ENCODE results near the gene SPON2. TPM values are rescaled to one million over a fixed set of nuclear protein-coding genes. Genes with fewer than 3 reads are reported as not detected.

SPON2 gene
- total RNA-seq, 1 donor from 2014 or later, result 12.1 TPM

DNA sequence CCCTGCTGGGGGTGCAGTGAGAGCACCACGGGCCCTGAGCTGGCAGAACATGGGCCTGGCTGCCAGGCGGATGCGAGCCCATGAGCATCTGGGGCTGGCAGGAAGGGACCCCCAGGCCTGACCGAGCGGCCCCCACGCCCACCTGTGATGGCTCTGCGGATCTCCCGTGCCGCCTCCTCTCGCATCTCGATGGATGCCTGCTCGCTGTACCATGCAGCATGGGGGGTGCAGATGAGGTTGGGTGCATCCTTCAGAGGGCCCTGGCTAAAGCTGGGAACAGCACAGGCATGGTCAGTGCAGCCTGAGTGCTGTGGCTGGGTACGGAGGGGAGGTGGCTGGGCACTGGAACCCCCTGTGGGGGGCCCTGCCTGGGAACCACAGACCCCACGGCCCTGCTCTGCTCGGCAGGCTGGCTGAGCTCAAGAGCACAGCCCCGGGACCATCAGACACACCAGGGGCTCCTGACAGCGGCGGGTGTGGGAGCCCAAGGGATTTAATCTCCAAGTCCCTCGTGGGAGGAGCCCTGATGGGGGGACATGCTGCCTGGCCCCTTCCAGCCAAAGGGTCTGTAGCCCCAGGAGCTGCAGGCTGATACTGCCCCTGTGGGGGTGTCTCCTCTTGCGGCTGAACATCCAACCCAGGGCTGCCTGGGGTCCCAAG is 41.1 kb upstream of the SPON2 start:
- Mint-ChIP-seq H3K36me3 (ENCODE audit: low read depth) (peaks cover 17% of the 10 kb centered on the region), H3K4me1 (ENCODE audit: low read depth) (peaks cover 19% of the 10 kb centered on the region), H3K4me3 (no peak overlapping the region), H3K27me3 (ENCODE audit: insufficient read depth) (no peaks in the 10 kb centered on the region), H3K9me3 (no peaks in the 10 kb centered on the region), H3K27ac (no peak overlapping the region)
- intact Hi-C loops (cut with micrococcal nuclease), result no loop called here
- DNase-seq (ENCODE audit: low spot score), result no peak

GRCh38 chr4:1212546-1213335 is 40.4 kb upstream of the SPON2 start:
- no peaks in the 10 kb centered on the region for H3K9me3 Mint-ChIP-seq
- H3K27me3 Mint-ChIP-seq (ENCODE audit: insufficient read depth), result no peaks in the 10 kb centered on the region
- peaks cover 13% of the 10 kb centered on the region for H3K36me3 Mint-ChIP-seq (ENCODE audit: low read depth)
- H3K4me3 Mint-ChIP-seq, result no peak overlapping the region
- DNase-seq (ENCODE audit: low spot score), result no peak
- H3K27ac Mint-ChIP-seq, result no peak overlapping the region
- intact Hi-C loops (cut with micrococcal nuclease), result no loop called here
- peaks cover 16% of the 10 kb centered on the region for H3K4me1 Mint-ChIP-seq (ENCODE audit: low read depth)

DNA sequence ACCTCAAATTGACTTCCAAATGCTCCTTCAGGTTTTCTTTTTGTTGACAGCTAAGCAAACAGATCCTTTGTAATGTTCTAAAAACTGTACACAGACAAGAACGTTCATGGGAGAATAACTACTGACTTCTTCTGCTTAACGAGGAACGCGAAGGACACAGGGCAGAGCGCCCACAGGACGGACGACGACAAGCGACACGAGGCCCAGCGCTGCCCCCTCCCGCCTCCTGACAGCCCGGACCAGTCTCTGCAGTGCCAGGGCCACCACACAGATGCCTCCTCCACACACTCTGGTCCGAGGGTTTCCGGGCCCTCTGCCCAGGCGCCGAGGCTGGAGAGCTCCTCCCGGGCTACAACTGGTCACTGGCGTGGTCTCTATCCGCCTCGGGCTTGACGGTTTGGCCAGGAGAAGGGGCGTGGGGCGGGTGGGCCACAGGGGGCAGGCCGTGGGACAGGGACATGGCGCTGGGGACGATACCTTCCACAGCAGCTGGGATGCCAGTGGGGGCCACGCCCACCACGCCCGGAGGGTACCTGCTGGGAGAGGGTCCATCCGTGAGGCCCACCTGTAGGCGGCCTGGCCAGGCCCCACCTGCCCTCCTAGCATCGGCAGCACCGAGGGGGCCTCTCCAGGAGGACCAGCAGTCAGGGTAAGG is 39.6 kb upstream of the SPON2 start:
- no peak overlapping the region for H3K27ac Mint-ChIP-seq
- no peaks in the 10 kb centered on the region for H3K27me3 Mint-ChIP-seq (ENCODE audit: insufficient read depth)
- peaks cover 9% of the 10 kb centered on the region for H3K4me1 Mint-ChIP-seq (ENCODE audit: low read depth)
- DNase-seq (ENCODE audit: low spot score), result no peak
- H3K36me3 Mint-ChIP-seq (ENCODE audit: low read depth), result peaks cover 9% of the 10 kb centered on the region
- intact Hi-C loops (cut with micrococcal nuclease), result no loop called here
- H3K9me3 Mint-ChIP-seq, result no peaks in the 10 kb centered on the region
- H3K4me3 Mint-ChIP-seq, result no peak overlapping the region

GRCh38 chr4:1211371-1211770 is 39.0 kb upstream of the SPON2 start:
- no peak for DNase-seq (ENCODE audit: low spot score)
- H3K4me3 Mint-ChIP-seq, result no peak overlapping the region
- no peak overlapping the region for H3K27ac Mint-ChIP-seq
- intact Hi-C loops (cut with micrococcal nuclease), result no loop called here
- H3K36me3 Mint-ChIP-seq (ENCODE audit: low read depth), result peaks cover 4% of the 10 kb centered on the region
- H3K4me1 Mint-ChIP-seq (ENCODE audit: low read depth), result peaks cover 3% of the 10 kb centered on the region
- H3K27me3 Mint-ChIP-seq (ENCODE audit: insufficient read depth), result no peaks in the 10 kb centered on the region
- no peaks in the 10 kb centered on the region for H3K9me3 Mint-ChIP-seq

GRCh38 chr4:1210971-1211370 is 38.6 kb upstream of the SPON2 start:
- intact Hi-C loops (cut with micrococcal nuclease), result no loop called here
- no peak overlapping the region for H3K27ac Mint-ChIP-seq
- peaks cover 4% of the 10 kb centered on the region for H3K36me3 Mint-ChIP-seq (ENCODE audit: low read depth)

DNA sequence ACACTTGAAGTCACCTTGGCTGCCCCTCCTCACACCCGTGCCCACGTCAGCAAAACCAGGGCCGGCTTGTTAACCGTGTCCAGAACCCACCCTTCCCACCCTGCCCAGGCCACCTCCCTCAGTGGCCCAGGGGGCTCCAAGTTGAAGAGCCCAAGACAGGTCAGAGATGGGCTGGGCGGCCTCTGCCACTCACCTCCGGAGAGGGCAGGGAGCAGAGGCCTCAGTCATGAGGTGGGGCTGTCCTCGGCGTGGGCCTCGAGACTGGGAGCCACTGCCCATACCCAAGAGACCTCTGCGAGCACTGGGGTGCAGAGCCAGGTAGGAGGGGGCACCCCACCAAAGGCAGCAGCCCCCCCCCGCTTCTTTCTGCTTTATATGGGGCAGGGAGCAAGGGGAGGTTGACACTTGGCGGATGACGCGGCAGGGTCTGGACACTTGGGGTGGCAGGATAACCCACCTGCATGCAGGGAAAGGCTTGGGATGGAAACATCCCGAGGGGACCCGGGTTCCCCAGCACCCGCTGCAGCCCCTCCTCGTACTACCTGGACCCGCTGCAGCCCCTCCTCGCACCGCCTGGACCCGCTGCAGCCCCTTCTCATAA is 38.0 kb upstream of the SPON2 start:
- Mint-ChIP-seq H3K4me1 (ENCODE audit: low read depth) (no peaks in the 10 kb centered on the region), H3K27ac (no peak overlapping the region), H3K27me3 (ENCODE audit: insufficient read depth) (no peaks in the 10 kb centered on the region), H3K36me3 (ENCODE audit: low read depth) (peaks cover 4% of the 10 kb centered on the region), H3K9me3 (no peaks in the 10 kb centered on the region), H3K4me3 (no peak overlapping the region)
- intact Hi-C loops (cut with micrococcal nuclease), result no loop called here
- DNase-seq (ENCODE audit: low spot score), result no peak

More at GRCh38 chr4:1210971-1211370, 38.6 kb upstream of the SPON2 start:
- H3K27me3 Mint-ChIP-seq (ENCODE audit: insufficient read depth), result no peaks in the 10 kb centered on the region
- DNase-seq (ENCODE audit: low spot score), result no peak
- no peak overlapping the region for H3K4me3 Mint-ChIP-seq
- H3K9me3 Mint-ChIP-seq, result no peaks in the 10 kb centered on the region
- no peaks in the 10 kb centered on the region for H3K4me1 Mint-ChIP-seq (ENCODE audit: low read depth)

DNA sequence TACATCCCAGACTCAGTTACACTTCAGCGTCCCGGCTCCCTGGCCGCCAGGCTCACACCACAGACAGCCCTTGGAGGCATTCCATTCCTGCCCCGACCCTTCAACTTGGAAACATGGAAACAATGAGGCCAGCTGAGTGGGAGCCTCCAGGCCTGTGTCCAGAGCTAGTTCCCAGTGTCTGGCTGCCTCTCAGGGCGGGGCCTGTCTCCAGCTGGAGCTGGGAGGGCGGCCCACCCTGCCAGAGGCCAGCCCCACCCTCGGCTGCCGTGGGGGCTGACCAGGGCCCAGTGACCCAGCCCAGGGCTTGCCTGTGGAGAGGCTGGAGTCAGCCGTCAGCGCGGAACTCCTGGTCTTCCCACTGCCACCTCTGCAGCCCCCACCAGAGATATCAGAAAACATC is 37.4 kb upstream of the SPON2 start:
- H3K27me3 Mint-ChIP-seq (ENCODE audit: insufficient read depth), result no peaks in the 10 kb centered on the region
- intact Hi-C loops (cut with micrococcal nuclease), result no loop called here
- DNase-seq (ENCODE audit: low spot score), result no peak
- peaks cover 5% of the 10 kb centered on the region for H3K36me3 Mint-ChIP-seq (ENCODE audit: low read depth)
- no peaks in the 10 kb centered on the region for H3K4me1 Mint-ChIP-seq (ENCODE audit: low read depth)
- no peak overlapping the region for H3K4me3 Mint-ChIP-seq
- H3K9me3 Mint-ChIP-seq, result no peaks in the 10 kb centered on the region
- no peak overlapping the region for H3K27ac Mint-ChIP-seq

DNA sequence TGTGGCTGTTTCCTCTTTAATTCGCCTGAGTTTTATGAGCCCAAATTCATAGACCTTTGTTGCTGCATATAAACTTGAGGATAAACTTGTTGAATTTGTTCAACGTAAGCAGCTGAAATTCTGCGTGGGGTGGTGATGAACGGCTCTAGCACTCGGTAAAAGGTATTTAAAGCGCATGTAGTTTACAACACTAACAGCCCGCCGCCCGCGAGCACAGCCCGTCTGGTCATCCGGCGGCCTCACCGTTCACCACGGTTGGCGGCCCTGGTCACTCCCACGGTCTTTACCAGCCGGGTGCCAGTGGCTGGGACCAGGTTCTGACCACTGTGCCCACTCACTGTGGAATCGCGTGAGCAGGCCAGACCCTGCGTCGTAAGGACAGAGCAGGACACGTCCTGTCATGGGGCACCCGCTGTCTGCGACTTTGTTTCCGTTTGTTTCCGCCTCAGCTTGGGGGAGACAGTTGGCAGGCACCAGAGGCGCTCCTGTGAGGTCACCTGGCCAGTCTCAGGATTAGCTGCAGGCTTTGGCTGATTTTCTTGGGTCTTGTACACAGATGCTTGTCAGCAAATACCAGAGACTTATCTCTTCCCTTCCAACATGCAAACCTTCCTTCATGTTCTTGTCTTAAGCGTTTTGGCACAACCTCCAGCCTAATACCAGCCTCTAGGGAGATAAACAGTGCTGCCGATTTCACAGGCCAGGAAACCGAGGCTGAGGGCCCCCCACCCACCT is 36.8 kb upstream of the SPON2 start:
- H3K27me3 Mint-ChIP-seq (ENCODE audit: insufficient read depth), result no peaks in the 10 kb centered on the region
- no peaks in the 10 kb centered on the region for H3K9me3 Mint-ChIP-seq
- DNase-seq (ENCODE audit: low spot score), result no peak
- intact Hi-C loops (cut with micrococcal nuclease), result no loop called here
- no peak overlapping the region for H3K4me3 Mint-ChIP-seq
- peak overlapping the region; percentile 55 for H3K27ac Mint-ChIP-seq
- peaks cover 7% of the 10 kb centered on the region for H3K4me1 Mint-ChIP-seq (ENCODE audit: low read depth)
- peaks cover 10% of the 10 kb centered on the region for H3K36me3 Mint-ChIP-seq (ENCODE audit: low read depth)

- Mint-ChIP-seq H3K4me1 (ENCODE audit: low read depth) (peaks cover 14% of the 10 kb centered on the region), H3K27me3 (ENCODE audit: insufficient read depth) (no peaks in the 10 kb centered on the region), H3K36me3 (ENCODE audit: low read depth) (peaks cover 10% of the 10 kb centered on the region), H3K9me3 (no peaks in the 10 kb centered on the region), H3K27ac (peak overlapping the region; percentile 55), H3K4me3 (no peak overlapping the region)
- no peak for DNase-seq (ENCODE audit: low spot score)
- intact Hi-C loops (cut with micrococcal nuclease), result no loop called here
These were observed 36.0 kb upstream of the SPON2 start for GRCh38 chr4:1208266-1208961.

DNA sequence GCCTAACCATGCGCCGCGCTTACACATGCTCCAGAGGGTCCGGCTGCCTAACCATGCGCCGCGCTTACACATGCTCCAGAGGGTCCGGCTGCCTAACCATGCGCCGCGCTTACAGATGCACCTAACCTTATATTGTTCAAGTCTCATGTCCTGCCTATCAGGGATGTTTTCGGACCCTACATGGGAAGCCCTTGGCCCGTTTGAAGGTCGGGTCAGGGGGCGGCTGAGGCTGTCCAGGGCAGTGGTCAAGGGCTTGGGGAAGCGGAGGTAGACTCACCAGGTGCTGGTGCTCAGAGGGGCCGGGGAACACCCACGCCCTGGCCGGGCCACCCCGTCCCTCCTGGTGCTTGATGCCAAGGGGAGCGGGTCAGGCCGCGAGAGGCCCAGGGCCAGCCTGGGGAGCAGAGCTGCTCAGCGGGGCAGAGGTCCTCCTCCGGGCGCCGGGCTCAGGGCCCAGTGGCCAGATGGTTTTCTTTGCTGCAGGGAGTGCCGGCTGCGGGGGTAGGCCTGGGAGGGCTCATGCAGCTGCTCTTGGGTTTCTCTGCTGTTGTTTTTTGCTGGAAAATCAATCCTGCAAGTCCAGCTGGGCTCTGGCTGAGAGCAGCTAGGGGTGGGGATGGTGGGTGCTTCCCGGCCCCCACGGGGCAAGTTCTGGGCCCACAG is 35.4 kb upstream of the SPON2 start:
- peaks cover 19% of the 10 kb centered on the region for H3K4me1 Mint-ChIP-seq (ENCODE audit: low read depth)
- no peak overlapping the region for H3K27ac Mint-ChIP-seq
- no peak for DNase-seq (ENCODE audit: low spot score)

DNA sequence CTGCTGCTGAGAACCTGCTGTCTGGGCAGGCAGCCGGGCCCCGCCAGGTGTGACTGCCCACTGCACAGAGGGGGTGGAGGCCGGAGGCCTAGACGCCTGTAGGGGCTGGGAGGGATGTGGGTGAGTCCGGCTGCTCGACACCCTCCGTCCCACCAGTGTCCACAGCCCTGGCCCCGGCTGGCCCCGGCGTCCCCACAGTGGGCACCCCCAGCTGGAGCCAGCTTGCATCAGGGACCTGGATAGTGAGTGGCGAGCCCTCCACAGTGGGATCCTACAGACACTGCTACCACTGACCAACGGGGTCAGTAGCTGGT is 34.7 kb upstream of the SPON2 start:
- H3K27ac Mint-ChIP-seq, result no peak overlapping the region

More for the DNA sequence above, 35.4 kb upstream of the SPON2 start:
- Mint-ChIP-seq H3K4me3 (no peak overlapping the region), H3K9me3 (no peaks in the 10 kb centered on the region), H3K27me3 (ENCODE audit: insufficient read depth) (no peaks in the 10 kb centered on the region), H3K36me3 (ENCODE audit: low read depth) (peaks cover 10% of the 10 kb centered on the region)
- intact Hi-C loops (cut with micrococcal nuclease), result no loop called here

More for the DNA sequence above, 34.7 kb upstream of the SPON2 start:
- peaks cover 22% of the 10 kb centered on the region for H3K4me1 Mint-ChIP-seq (ENCODE audit: low read depth)
- H3K27me3 Mint-ChIP-seq (ENCODE audit: insufficient read depth), result no peaks in the 10 kb centered on the region
- H3K4me3 Mint-ChIP-seq, result no peak overlapping the region
- intact Hi-C loops (cut with micrococcal nuclease), result no loop called here
- peaks cover 10% of the 10 kb centered on the region for H3K36me3 Mint-ChIP-seq (ENCODE audit: low read depth)
- DNase-seq (ENCODE audit: low spot score), result no peak
- no peaks in the 10 kb centered on the region for H3K9me3 Mint-ChIP-seq
